GM12878 (cell line): ENCODE data around the gene MMP13.

Experiments used
- BHLHE40 ChIP-seq, 2 experiments: fragments of 450-650 bp in 1 of 2; IDR thresholded peaks; 2 replicates each; pipeline ENCODE4 v1.6.1; 2011 to 2017; ENCODE audit warnings: low read depth in 2 of 2, borderline replicate concordance in 1 of 2, improper control_type of control experiment in 1 of 2, low read length in 1 of 2, mild to moderate bottlenecking in 1 of 2
- CREM ChIP-seq: IDR thresholded peaks from 2 replicates; pipeline ENCODE4 v1.6.1; 2014; ENCODE audit warnings: antibody characterized with exemption, low read depth
- RAD51 ChIP-seq: fragments of 450-650 bp; IDR thresholded peaks from 2 replicates; pipeline ENCODE4 v1.6.1; 2016; ENCODE audit warnings: moderate library complexity, mild to moderate bottlenecking, inconsistent platforms
- SP1 ChIP-seq: IDR thresholded peaks from one replicate; pipeline ENCODE4 v1.6.1; 2011; ENCODE audit warnings: low read depth, low read length
- TF ChIP-seq, protein P1 (sequence below), 3 experiments: IDR thresholded peaks in 2 of 3; conservative IDR thresholded peaks in 1 of 3; 2 replicates each; pipeline ENCODE4 v1.5.1; 2011; ENCODE audit warnings: low read depth in 3 of 3, low read length in 3 of 3, mild to moderate bottlenecking in 3 of 3, control low read depth in 2 of 3, moderate library complexity in 2 of 3, inconsistent platforms in 1 of 3, mixed read lengths in 1 of 3; ENCODE audit not compliant: control insufficient read depth in 2 of 3, insufficient read depth in 1 of 3; ENCODE audit errors: extremely low read depth in 1 of 3

DNA sequence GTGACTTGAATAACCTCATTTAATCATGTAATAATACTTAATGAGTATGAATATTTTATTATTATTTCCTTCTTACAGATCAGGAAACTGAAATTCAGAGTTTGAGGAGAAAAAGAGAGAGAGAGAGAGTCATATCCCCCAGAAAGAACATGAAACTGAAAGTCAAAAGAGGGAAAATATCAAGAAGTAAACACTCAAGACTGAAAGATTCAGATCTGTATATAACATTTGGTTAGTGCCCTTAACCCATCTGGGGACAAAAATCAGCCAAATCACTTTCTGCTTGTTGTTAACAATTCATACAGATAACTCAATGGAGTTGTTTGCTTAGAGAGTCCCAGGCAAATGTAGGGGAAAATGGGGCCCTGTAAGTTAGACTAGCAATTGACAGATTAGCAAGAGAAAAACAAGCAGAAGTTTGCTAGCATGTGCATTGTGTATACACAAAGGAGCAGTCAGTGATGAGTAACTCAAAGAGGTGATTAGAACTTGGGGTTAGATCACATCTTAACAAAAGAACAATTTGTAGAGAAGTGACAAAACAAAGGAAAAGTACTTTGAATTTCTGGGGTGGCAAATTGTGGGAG lies 25.9 kb upstream of the MMP13 start:
- TF ChIP-seq SP1 (no peak), RAD51 (no peak), CREM (no peak), BHLHE40 (IDR thresholded peaks at IDR 0.05; ENCODE audit: borderline replicate concordance in 1 of 2, low read depth in 2 of 2, low read length in 1 of 2) (no peak)
- TF ChIP-seq, protein P1, sequence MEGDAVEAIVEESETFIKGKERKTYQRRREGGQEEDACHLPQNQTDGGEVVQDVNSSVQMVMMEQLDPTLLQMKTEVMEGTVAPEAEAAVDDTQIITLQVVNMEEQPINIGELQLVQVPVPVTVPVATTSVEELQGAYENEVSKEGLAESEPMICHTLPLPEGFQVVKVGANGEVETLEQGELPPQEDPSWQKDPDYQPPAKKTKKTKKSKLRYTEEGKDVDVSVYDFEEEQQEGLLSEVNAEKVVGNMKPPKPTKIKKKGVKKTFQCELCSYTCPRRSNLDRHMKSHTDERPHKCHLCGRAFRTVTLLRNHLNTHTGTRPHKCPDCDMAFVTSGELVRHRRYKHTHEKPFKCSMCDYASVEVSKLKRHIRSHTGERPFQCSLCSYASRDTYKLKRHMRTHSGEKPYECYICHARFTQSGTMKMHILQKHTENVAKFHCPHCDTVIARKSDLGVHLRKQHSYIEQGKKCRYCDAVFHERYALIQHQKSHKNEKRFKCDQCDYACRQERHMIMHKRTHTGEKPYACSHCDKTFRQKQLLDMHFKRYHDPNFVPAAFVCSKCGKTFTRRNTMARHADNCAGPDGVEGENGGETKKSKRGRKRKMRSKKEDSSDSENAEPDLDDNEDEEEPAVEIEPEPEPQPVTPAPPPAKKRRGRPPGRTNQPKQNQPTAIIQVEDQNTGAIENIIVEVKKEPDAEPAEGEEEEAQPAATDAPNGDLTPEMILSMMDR (IDR thresholded peaks at IDR 0.05 in 2 of 3, conservative IDR thresholded peaks at IDR 0.05 in 1 of 3; ENCODE audit: control insufficient read depth in 2 of 3, extremely low read depth in 1 of 3, insufficient read depth in 1 of 3, low read depth in 3 of 3, low read length in 3 of 3), result no peak
